IPS-NIHi11 (cell line): ENCODE results near the gene KIF6.

ENCODE experiments used
- DNase-seq: peaks from one replicate; pipeline ENCODE4 v3.0.0; 2012; ENCODE audit warnings: mixed read lengths, low spot score

Gene KIF6

GRCh38 chr6:39417440-39417839 is 307.8 kb downstream of the KIF6 start:
- DNase-seq, result no peak

GRCh38 chr6:39416728-39417127 is 308.5 kb downstream of the KIF6 start:
- no peak for DNase-seq

DNA sequence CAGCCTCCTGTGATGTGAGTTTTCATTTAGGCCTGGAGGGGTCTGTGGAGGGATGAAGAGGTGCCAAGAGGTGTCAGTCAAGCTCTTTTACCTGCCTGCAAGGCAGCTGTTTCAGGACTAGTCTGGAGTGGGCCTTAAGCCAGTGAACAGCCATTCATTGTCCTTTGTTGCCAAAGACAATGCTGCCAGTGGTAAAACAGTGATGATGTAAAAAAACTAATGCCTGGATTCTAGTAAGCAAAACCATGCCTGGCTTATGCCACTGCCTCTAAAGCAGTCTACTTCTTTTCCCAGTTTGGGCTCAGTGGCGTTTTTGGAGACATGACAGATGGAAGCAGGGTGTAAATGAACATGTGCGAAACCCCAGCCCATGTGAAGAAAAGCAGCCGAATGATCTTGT is 309.2 kb downstream of the KIF6 start:
- no peak for DNase-seq

DNA sequence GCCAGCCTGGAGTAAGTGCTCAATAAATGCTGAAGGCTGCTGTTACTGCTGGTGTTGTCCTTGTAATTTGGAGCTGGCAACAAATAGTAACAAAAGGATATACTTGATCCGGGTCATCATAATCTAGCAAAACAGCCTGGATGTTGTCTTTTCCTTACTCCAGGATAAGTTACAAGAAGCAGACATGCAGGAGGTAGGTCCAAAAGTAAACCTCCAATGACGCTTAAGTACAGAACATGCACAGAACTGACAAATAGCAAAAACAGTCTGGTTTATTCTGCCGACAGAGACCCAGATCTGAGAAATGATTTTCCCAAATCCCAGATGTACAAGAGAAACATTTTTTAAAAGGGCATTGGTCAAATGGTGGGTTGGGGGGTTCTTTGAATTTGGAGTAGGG is 309.7 kb downstream of the KIF6 start:
- no peak for DNase-seq

- no peak for DNase-seq
These were observed 313.7 kb downstream of the KIF6 start for GRCh38 chr6:39411465-39411864.

DNA sequence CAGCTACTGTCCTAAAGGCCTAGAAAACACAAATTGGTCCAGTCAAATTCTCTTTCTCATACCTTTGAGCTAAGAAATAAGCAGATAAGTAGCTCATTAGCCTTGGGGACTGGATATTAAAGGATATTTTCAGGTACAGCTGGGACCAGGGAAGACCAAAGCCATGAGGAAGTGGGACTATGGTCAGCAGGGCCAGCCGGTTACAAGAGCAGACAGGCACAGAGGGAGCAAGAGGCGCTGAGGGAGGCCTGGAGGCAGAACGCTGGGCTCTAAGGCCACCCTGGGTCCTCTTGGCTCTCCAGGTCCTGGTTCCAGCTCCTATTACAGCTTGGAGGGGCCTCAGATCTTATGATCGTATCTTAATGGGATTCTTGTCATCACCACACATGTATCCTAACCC is 314.2 kb downstream of the KIF6 start:
- no peak for DNase-seq

- DNase-seq, result no peak
These were observed 315.3 kb downstream of the KIF6 start for GRCh38 chr6:39409889-39410288.

GRCh38 chr6:39407446-39407993 is 317.7 kb downstream of the KIF6 start:
- no peak for DNase-seq

DNA sequence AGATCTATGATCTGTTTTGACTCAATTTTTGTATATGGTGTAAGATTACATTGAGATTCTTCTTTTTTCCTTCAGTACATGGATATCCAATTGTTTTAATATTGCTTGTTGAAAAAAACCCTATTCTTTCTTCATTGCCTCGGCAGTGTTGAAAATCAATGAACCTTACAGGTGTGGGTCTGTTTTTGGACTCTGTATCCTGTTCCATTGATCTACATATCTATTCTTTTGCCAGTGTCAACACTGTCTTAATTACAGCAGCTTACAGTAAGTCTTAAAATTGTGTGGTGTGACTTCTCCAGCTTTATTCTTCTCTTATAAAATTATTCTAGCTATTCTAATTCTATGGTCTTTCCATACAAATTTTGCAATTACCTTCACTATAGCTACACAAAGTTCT is 320.9 kb downstream of the KIF6 start:
- no peak for DNase-seq

DNA sequence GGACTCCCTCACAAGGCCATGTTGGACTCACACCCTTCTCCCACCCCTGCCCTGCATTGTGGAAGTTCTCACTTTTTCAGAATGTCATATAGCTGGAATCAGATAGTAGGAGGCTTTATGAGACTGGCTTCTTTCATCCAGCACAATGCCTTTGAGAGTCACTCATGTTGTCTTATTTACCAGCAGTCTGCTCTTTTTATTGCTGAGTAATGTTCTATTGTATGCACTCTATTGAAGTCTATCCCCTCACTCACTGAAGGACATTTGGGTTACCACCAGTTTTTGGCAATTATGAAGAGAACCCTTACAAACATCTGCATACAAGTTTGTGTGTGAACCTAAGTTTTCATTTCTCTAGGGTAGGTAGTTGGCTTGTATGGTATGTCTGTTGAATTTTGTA is 321.9 kb downstream of the KIF6 start:
- DNase-seq, result no peak

DNA sequence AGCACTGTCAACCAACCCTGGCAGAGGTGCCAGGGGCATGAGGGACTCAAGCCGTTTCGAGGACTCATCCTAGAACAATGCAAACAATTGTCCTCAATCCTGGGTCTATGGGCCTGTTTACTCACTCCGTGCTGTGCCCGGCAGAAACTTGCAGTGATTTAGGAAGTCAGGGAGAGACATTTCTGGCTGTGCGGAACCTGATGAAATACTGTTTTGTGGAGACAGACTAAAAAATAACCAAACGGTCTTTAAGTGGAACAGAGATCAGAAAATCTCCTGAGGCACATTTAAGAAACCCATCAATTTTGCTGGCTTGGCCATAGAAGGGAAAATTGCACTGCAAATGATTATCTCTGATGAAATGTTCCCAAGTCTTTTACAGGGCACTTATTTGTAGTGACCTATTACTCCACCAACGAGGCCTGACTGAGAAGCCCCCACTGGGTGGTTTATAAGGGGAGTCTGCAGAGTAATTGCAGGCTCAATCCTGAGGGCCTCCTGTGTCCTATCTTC is 322.9 kb downstream of the KIF6 start:
- no peak for DNase-seq

- DNase-seq, result no peak
These were observed 323.8 kb downstream of the KIF6 start for GRCh38 chr6:39401376-39401775.

- DNase-seq, result no peak
These were observed 325.2 kb downstream of the KIF6 start for GRCh38 chr6:39400026-39400425.

GRCh38 chr6:39396854-39397253 is 328.4 kb downstream of the KIF6 start:
- DNase-seq, result no peak

- DNase-seq, result no peak
These were observed 332.1 kb downstream of the KIF6 start for GRCh38 chr6:39393075-39393474.

DNA sequence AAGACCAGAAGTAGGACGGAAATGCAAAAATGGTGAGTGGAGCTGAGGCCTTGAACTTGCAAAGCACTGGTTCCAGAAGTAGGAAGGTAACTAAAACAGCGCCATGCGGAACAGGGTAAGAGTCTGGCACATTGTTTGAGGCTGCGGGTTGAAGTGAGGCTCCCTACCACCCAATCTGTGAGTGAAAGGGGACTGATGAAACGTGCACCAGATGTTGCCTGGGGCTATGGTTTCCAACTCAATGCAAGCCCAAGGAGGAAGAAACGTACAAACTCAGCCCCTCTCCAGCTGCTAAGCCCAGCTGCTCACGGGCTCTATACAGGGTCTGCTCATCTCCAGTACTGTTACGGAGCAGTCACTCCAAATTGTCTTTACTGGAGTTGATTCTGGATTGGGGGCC is 334.0 kb downstream of the KIF6 start:
- no peak for DNase-seq

DNA sequence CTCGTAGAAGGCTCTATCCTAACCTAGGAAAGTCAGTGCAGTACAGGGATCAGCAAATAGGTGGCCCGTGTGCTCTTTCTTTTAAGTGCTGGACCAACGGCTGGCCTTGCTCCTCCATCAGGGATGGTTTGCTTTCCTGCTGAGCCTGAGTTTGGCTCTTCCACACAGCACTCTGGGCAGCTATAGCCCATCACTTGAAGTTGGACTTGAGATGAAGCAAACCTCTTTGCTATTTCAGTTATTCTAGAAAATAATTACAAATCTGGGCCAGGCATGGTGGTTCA is 335.8 kb downstream of the KIF6 start:
- DNase-seq, result peak; percentile 59

- DNase-seq, result no peak
These were observed 336.4 kb downstream of the KIF6 start for GRCh38 chr6:39388606-39389483.

DNA sequence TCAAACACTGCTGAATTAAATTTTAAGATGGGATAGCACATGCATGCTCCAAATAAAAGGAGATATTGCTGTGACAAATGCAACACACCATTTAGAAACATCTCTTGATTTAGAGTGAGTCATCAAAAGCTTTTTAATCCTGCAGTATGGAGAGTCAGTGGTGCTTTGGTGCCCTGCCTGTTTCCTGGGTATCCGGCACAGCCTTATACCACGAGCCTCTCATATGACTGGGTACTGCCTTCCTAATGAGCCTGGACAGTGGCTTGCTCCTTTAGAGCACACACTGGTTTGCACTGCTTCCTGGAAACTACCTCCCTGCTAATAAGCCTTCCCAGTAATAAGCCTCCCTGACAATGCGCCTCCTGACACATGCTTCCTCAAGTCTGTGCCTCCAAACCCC is 337.4 kb downstream of the KIF6 start:
- no peak for DNase-seq

GRCh38 chr6:39386487-39386886 is 338.7 kb downstream of the KIF6 start:
- DNase-seq, result no peak

DNA sequence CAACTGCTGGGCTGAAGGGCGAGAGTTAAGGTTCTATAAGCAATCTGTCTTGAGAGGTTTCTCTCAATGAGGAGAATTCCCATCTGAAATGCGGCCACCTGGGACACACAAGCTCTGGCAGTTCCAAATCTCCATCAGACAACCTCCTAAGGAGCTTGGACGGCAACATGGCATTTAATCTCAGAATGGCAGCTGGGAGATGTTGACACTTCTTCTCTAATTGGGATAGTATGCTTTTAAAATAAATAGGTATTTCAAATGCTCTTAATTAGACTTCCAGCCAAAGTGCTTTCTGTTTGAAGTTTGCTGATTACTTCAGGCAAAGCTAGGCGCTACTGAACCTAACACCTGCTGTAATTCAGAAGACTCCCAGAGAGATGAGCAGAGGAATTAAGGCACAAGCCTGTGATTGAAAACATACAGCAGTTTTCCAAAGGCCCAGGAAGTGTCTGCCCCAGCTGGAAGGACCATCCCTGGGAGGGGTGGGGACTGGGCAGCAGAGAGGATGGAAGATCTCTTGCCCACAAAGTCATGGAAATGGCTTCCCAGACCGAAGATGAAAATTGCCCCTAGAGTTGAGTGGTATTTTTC is 343.6 kb downstream of the KIF6 start:
- DNase-seq, result no peak

DNA sequence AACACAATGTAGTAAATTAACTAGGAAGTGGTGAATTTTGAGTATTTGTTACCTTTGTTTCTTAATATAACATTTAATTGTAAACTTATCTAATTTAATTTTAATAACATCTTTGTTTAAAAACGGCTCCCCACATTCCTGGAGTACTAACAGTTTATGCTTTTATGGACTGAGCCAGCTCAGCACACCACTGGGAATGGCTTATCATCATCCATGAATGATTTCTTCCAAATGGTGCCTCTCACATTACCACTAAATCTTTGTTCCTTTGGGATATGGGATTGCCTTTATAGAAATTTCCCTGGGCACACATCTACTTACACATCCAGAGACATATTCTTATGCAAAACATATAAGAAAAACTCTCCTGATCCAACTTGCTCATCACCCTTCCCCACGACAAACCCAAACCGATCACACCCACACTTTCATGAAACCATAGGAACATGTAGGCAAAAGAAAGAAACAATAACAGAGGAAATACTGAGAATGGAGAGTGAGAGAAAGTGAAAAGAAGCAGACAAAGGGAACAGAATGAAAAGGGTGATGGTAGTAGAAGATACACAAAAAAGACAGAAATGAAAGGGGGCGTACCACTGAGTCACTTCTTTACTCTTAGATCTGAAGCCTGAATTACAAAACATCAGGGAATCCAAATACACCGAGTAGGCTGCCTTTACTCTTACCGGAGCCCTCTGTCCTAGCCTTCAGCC is 344.2 kb downstream of the KIF6 start:
- no peak for DNase-seq

DNA sequence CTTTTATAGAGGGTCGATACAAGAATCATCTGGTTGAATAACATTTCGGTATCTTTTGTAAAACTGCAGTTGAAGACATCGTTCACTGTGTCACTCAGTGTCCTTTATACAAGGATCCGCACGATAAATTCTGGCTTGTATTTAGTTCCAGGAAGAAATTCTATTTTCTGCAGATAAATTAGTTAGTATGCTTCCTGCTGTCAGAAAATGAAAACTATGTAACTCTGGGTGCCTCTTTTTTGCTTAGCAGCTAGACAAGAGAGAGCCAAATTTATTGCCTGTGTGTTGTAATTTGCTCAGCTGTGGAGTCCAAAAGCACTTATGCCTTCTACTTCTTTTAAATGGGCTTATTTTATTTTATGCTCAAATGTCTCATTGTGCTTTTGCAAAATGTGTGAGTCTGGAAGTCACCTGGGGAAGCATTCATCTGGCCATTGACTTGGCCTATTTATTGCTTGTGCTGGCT is 346.2 kb downstream of the KIF6 start:
- no peak for DNase-seq
